SU-DHL-6 (cell line): ENCODE results near the gene PCIF1.

Experiments used
- H2AFZ ChIP-seq: fragments of 200-600 bp; sonication (generic); 2 replicates; pipeline ENCODE4 v1.6.1; 2014; ENCODE audit warnings: low read depth, mild to moderate bottlenecking, moderate library complexity, mixed read lengths, antibody characterized with exemption, low read length; ENCODE audit not compliant: severe bottlenecking
- H3F3A ChIP-seq: fragments of 200-600 bp; shearing (Covaris generic); 2 replicates; pipeline ENCODE4 v1.6.0; 2016; ENCODE audit warnings: antibody characterized with exemption, mild to moderate bottlenecking; ENCODE audit not compliant: insufficient read depth
- H3K27ac ChIP-seq: fragments of 200-600 bp; sonication (generic); 2 replicates; pipeline ENCODE4 v1.5.1; 2016; ENCODE audit warnings: low read depth, mild to moderate bottlenecking, low read length, moderate library complexity, mixed read lengths
- H3K27me3 ChIP-seq: fragments of 200-600 bp; sonication (generic), shearing (Covaris generic); 2 replicates; pipeline ENCODE4 v1.6.0; 2014; ENCODE audit warnings: mild to moderate bottlenecking, low read length
- H3K36me3 ChIP-seq: fragments of 200-600 bp; sonication (generic); 2 replicates; pipeline ENCODE4 v1.6.1; 2014; ENCODE audit warnings: mild to moderate bottlenecking, low read length, mixed read lengths
- H3K4me2 ChIP-seq: fragments of 300-600, 200-600 bp; shearing (Covaris generic), sonication (generic); 2 replicates; pipeline ENCODE4 v1.6.0; 2014; ENCODE audit warnings: low read length, low read depth, mild to moderate bottlenecking; ENCODE audit not compliant: poor library complexity, severe bottlenecking
- H3K4me3 ChIP-seq: fragments of 200-600 bp; sonication (generic); 2 replicates; pipeline ENCODE4 v1.5.1; 2014; ENCODE audit warnings: antibody characterized with exemption, low read length, mild to moderate bottlenecking, mixed read lengths; ENCODE audit not compliant: insufficient read depth, poor library complexity, severe bottlenecking
- H3K79me2 ChIP-seq: fragments of 200-600 bp; sonication (generic); 2 replicates; pipeline ENCODE4 v1.6.1; 2014; ENCODE audit warnings: mild to moderate bottlenecking, low read length, moderate library complexity; ENCODE audit not compliant: insufficient read depth
- H3K9ac ChIP-seq: fragments of 200-600 bp; sonication (generic); 2 replicates; pipeline ENCODE4 v1.7.0; 2014; ENCODE audit warnings: mild to moderate bottlenecking, low read length
- H3K9me2 ChIP-seq: fragments of 200-600 bp; sonication (generic); replicated peaks from 2 replicates; pipeline ENCODE4 v1.6.1; 2014; ENCODE audit warnings: low read length; ENCODE audit not compliant: insufficient read depth
- H3K9me3 ChIP-seq: fragments of 200-600 bp; sonication (generic); 2 replicates; pipeline ENCODE4 v1.6.1; 2014; ENCODE audit warnings: low read length, mixed read lengths; ENCODE audit not compliant: insufficient read depth
- H4K20me1 ChIP-seq: fragments of 200-600 bp; sonication (generic); 2 replicates; pipeline ENCODE4 v1.6.1; 2014; ENCODE audit warnings: low read depth, mild to moderate bottlenecking, antibody characterized with exemption, low read length, moderate library complexity, mixed read lengths
- EZH2phosphoT487 ChIP-seq: fragments of 200-600 bp; sonication (generic), shearing (Covaris generic); conservative IDR thresholded peaks from 2 replicates; pipeline ENCODE4 v1.6.1; 2018; ENCODE audit warnings: mild to moderate bottlenecking, antibody characterized with exemption, low read length, moderate library complexity, mixed read lengths
- TF ChIP-seq, protein P1 (sequence below): fragments of 200-600 bp; sonication (generic); IDR thresholded peaks from one replicate; pipeline ENCODE4 v1.5.1; 2017; ENCODE audit warnings: antibody characterized with exemption, mild to moderate bottlenecking, low read length, moderate library complexity; ENCODE audit not compliant: insufficient read depth, poor library complexity, severe bottlenecking

PCIF1 gene

DNA sequence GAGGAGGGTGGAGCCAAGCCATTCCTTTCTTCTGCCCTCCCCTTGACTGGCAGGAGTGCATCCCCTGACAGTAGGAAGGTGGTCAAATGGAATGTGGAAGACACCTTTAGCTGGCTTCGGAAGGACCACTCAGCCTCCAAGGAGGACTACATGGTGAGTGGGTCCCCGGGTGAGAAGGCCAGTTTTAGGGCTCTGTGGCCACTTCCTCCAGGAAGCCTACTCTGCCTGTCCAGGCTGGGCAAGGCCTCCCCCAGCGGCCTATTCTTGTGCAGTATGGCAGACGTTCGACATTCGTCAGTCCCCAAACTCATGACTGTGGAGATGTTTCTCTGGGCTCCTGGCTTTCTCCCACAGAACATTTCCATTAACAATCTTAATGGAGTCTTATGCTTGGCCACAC lies 9.1 kb downstream of the PCIF1 start:
- Histone ChIP-seq H3K79me2 (no peaks in the 10 kb centered on the region), H3K9me3 (no peaks in the 10 kb centered on the region), H4K20me1 (no peaks in the 10 kb centered on the region), H3K4me2 (no peak overlapping the region), H3F3A (no peaks in the 10 kb centered on the region), H3K9ac (no peak overlapping the region), H2AFZ (no peak overlapping the region), H3K27me3 (no peaks in the 10 kb centered on the region), H3K27ac (no peak overlapping the region), H3K9me2 (no peaks in the 10 kb centered on the region), H3K4me3 (no peak overlapping the region), H3K36me3 (peaks cover 7% of the 10 kb centered on the region; the same call in 1 of the 2 replicates)
- TF ChIP-seq, protein P1, sequence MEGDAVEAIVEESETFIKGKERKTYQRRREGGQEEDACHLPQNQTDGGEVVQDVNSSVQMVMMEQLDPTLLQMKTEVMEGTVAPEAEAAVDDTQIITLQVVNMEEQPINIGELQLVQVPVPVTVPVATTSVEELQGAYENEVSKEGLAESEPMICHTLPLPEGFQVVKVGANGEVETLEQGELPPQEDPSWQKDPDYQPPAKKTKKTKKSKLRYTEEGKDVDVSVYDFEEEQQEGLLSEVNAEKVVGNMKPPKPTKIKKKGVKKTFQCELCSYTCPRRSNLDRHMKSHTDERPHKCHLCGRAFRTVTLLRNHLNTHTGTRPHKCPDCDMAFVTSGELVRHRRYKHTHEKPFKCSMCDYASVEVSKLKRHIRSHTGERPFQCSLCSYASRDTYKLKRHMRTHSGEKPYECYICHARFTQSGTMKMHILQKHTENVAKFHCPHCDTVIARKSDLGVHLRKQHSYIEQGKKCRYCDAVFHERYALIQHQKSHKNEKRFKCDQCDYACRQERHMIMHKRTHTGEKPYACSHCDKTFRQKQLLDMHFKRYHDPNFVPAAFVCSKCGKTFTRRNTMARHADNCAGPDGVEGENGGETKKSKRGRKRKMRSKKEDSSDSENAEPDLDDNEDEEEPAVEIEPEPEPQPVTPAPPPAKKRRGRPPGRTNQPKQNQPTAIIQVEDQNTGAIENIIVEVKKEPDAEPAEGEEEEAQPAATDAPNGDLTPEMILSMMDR = no peak
- TF ChIP-seq EZH2phosphoT487 = no peak

DNA sequence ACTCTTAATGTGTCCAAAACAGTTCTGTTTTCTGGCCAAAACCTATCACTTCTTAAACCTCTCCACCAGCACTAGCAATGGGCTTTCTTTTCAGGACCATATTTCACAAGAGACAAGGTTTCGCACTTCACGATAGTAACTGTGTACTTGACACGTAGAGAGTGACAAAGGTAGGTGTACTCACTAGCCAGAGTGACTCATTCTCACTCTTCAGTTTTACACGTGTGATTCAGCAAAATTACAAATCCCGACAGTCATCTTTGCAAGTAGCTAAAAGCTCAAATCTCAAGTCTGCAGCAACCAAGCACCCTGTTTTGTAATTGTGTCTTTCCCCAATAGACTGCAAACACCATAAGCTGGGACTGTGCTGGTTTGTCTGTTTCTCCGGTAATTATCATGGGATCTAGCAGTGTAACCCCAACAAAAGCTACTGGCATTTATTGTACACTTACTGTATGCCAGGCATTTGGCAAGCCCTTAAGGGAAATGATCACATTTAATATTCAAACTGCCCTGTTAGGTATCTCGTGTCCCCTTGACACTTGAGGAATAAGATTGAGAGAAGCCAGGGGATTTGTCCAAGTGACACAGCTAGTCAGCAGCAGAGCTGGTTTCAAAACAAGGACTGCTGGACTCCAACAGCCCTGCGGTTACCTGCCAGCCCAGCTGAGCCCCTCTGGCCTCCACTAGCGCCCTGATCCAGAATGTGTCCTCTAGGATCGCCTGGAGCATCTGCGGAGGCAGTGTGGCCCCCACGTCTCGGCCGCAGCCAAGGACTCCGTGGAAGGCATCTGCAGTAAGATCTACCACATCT lies 9.9 kb downstream of the PCIF1 start:
- Histone ChIP-seq H2AFZ (no peak overlapping the region), H3K9me2 (no peaks in the 10 kb centered on the region), H3K9me3 (no peaks in the 10 kb centered on the region), H3K79me2 (no peaks in the 10 kb centered on the region), H3K4me2 (no peak overlapping the region), H3K36me3 (peaks cover 7% of the 10 kb centered on the region; the same call in 1 of the 2 replicates), H3F3A (no peaks in the 10 kb centered on the region), H3K27me3 (no peaks in the 10 kb centered on the region), H3K4me3 (no peak overlapping the region), H4K20me1 (no peaks in the 10 kb centered on the region), H3K9ac (no peak overlapping the region), H3K27ac (no peak overlapping the region)
- TF ChIP-seq EZH2phosphoT487 = no peak
- TF ChIP-seq, protein P1 = no peak

DNA sequence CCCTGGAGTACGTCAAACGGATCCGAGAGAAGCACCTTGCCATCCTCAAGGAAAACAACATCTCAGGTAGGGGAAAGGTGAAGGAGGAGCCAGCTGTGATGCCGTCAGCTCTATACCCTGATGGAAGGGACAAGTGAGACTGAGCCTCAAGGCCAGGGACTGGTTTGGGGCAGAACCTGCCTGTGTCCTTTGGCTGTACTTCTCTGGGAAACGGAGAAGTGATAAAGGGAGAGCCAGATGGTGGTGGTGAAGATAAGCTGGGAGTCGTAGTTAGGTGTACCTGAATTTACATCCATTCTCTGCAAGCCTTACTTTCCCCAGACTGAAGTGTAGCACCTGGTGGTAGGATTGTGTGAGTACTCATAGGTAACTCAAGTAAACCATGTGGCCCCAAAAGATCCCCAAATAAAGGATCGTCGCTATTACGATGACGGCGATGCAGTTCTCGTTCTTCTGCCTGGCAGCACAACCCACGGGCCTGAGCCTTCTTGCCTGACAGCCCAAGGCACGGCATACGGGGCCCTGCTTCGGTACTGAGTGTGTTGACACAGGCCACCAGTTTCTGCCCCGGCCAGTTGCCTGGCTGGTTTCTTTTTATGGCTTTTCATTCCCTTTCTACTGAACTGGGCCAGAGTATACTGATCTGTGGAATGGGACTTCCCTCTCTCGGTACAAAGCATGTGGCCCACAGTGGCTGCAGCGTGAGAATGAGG lies 10.6 kb downstream of the PCIF1 start:
- Histone ChIP-seq H3K4me2 (no peak overlapping the region), H3K36me3 (peaks cover 7% of the 10 kb centered on the region; the same call in 1 of the 2 replicates), H3K9ac (no peak overlapping the region), H2AFZ (no peak overlapping the region), H4K20me1 (no peaks in the 10 kb centered on the region), H3K4me3 (no peak overlapping the region), H3K79me2 (no peaks in the 10 kb centered on the region), H3K9me3 (no peaks in the 10 kb centered on the region), H3K27me3 (no peaks in the 10 kb centered on the region), H3F3A (no peaks in the 10 kb centered on the region), H3K9me2 (no peaks in the 10 kb centered on the region), H3K27ac (no peak overlapping the region)
- TF ChIP-seq EZH2phosphoT487 = no peak
- TF ChIP-seq, protein P1 = no peak
